HFF-Myc (cell line): Measurements from ENCODE around the gene FIGLA.

Source experiments
- DNase-seq: peaks from one replicate; pipeline ENCODE4 v3.0.0-alpha.2; 2011; ENCODE audit warnings: low read depth; ENCODE audit errors: extremely low read depth
- H3K4me3 ChIP-seq: replicated peaks from 2 replicates; pipeline ENCODE4 v1.5.1; 2011; ENCODE audit warnings: low read depth, mild to moderate bottlenecking, control low read depth, low read length
- CTCF ChIP-seq: IDR thresholded peaks from 2 replicates; pipeline ENCODE4 v1.5.1; 2012; ENCODE audit warnings: mild to moderate bottlenecking, low read depth, low read length, control low read depth; ENCODE audit errors: missing control alignments

Gene FIGLA

DNA sequence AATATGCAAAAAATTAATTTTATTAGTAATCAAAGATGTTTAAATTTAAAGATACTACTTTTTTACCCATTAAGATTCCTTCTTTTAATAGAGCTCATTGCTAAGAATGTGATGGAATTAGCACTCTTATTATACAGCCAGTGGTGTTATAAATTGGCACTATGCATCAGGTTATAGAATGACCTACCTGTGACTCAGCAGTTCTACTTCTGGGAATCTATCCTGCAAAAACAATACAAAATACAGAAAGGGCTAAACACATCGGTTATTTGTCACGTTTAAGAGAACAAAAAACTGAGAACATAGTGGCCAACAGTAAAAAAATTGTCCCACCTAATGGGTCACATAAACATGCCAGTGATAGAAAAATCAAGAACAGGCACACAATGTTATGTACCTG is 13.0 kb downstream of the FIGLA start:
- no peak for DNase-seq
- no peak for TF ChIP-seq CTCF

DNA sequence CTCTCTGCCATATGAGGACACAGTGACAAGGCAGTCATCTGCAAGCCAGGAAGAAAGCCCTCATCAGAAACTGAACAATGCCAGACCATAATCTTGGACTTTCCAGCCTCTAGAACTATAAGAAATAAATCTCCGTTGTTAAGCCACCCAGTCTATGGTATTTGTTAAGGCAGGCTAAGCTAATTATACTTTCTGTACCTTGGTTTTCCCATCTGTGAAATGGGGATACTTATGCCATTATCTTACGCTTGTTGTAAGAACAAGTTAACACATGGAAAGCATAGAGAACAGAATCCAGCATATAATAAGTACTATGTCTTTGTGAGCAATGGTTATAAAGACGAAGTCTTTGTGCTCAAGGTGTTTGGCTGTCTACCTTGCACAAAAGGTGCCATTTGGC is 14.2 kb downstream of the FIGLA start:
- no peak for TF ChIP-seq CTCF
- no peak overlapping the region for H3K4me3 ChIP-seq
- no peak for DNase-seq

More for the DNA sequence above, 13.0 kb downstream of the FIGLA start:
- H3K4me3 ChIP-seq, result no peak overlapping the region

DNA sequence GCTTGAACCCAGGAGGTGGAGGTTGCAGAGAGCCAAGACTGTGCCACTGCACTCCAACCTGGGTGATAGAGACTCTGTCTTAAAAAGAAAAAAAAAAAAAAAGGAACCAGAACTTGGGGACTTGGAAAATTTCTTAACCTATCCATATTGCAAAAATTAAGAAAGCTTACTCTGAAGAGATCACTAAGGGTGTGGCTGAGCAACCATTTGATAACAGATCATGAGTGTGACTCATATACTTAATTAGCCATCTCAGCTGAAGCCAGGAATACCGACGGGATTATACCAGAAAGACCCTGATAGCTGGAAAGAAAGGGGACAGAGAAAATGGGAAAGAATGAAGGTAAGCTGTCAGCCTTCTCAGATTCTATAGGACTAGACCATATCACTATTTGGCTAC is 15.3 kb downstream of the FIGLA start:
- no peak for DNase-seq
- TF ChIP-seq CTCF, result no peak

DNA sequence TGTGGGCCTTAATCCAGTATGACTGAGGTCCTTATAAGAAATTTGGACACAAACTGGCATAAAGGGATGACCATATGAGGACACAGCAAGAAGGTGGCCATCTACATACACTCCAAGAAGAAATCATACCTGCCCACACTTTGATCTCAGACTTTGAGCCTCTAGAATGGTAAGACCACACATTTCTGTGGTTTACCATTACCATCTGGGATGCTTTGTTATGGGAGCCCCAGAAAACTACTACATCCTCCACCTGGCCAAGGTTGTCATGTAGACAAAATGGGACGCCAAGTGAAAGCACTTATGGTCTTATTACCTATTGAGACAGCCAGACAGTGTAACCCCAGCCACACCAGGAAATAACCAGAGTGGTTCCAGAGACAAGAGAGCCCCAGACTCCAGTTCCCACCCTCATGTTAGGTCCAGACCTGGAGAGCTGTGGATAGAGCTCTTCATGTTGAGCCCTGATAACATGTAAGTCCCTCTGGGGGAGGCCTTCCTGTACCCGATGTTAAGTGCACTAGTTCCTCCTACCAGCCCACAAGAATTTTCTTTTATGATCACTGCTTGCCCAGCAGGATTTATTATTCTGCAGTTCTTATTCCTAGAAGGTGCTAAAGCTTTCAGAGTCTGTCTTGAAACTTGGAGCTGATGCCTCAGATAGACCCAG is 17.8 kb downstream of the FIGLA start:
- no peak for DNase-seq
- no peak overlapping the region for H3K4me3 ChIP-seq
- no peak for TF ChIP-seq CTCF

More for the DNA sequence above, 15.3 kb downstream of the FIGLA start:
- H3K4me3 ChIP-seq, result no peak overlapping the region

GRCh38 chr2:70771446-70771845 is 19.0 kb downstream of the FIGLA start:
- DNase-seq, result no peak
- no peak overlapping the region for H3K4me3 ChIP-seq
- no peak for TF ChIP-seq CTCF

GRCh38 chr2:70769450-70769849 is 21.0 kb downstream of the FIGLA start:
- TF ChIP-seq CTCF, result no peak
- no peak for DNase-seq
- H3K4me3 ChIP-seq, result no peak overlapping the region

DNA sequence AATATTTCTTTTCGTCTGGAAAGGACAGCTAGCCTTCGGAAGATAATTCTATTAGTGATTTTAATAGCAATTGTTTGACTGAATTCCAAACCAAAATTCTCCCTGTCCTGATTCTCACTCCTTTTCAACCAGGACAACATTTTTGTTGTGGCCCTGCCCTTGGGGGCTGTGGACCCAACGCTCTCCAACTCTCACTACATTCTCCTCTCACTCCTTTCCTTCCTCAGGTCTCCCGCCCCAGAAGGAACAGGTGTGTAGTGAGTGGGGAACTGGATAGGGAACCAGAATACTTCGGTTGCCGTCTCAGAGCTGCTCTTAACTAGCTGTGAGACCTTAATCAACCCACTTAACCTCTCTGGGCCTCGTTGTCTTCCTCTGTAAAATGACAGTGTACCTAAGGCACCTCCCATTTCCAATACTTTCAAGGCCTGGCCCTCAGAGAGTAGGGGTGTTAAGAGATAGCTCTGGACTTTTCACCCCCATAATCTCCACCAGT is 21.8 kb downstream of the FIGLA start:
- H3K4me3 ChIP-seq, result no peak overlapping the region
- TF ChIP-seq CTCF, result no peak
- DNase-seq, result no peak
